ENCODE results near the gene ZNF275. TPM values are rescaled to one million over a fixed set of nuclear protein-coding genes. Genes with fewer than 3 reads are reported as not detected.
"Not testable (repeated sequence)": the region's sequence is repeated elsewhere in the genome, so short reads cannot be mapped to it uniquely, and the experiment has no call there.

ZNF275 gene
- total and polyA plus RNA-seq, 4 donors, result 6.2 to 13.9 (median 8.6) TPM

GRCh38 chrX:153319295-153320046, 14.5 kb upstream of the ZNF275 start:
- no peaks in the 10 kb centered on the region for H3K9me3 ChIP-seq (ENCODE audit: control insufficient read depth in 4 of 4, low read length in 3 of 4)
- no peaks in the 10 kb centered on the region for H3K36me3 ChIP-seq (ENCODE audit: control insufficient read depth in 4 of 4, insufficient read depth in 3 of 4, low read depth in 1 of 4, low read length in 3 of 4)
- no peaks in the 10 kb centered on the region for H3K4me1 ChIP-seq (ENCODE audit: control insufficient read depth in 4 of 4, insufficient read depth in 4 of 4, low read length in 3 of 4)
- no peak overlapping the region for H3K4me3 ChIP-seq (ENCODE audit: low read depth in 1 of 3, low read length in 3 of 3)
- TF ChIP-seq ZBTB33 (IDR thresholded peaks at IDR 0.05) (no peak), RAD21 (IDR thresholded peaks at IDR 0.05) (no peak), TAF1 (conservative IDR thresholded peaks at IDR 0.05) (no peak), GABPA (IDR thresholded peaks at IDR 0.05 in 1 of 2, conservative IDR thresholded peaks at IDR 0.05 in 1 of 2) (no peak), MAX (IDR thresholded peaks at IDR 0.05) (no peak), SP1 (IDR thresholded peaks at IDR 0.05) (no peak), REST (IDR thresholded peaks at IDR 0.05) (no peak), HNF4G (IDR thresholded peaks at IDR 0.05) (no peak), HNF4A (conservative IDR thresholded peaks at IDR 0.05) (no peak), FOXA2 (IDR thresholded peaks at IDR 0.05) (no peak), ATF3 (IDR thresholded peaks at IDR 0.05) (no peak), RXRA (IDR thresholded peaks at IDR 0.05) (no peak), NR2F2 (IDR thresholded peaks at IDR 0.05) (no peak), CTCF (IDR thresholded peaks at IDR 0.05; ENCODE audit: low read depth, low read length, missing input control) (no peak), YY1 (IDR thresholded peaks at IDR 0.05) (no peak), EGR1 (IDR thresholded peaks at IDR 0.05; ENCODE audit: low read depth in 2 of 2) (no peak), FOXA1 (IDR thresholded peaks at IDR 0.05) (no peak), JUND (IDR thresholded peaks at IDR 0.05) (no peak)
- no peaks in the 10 kb centered on the region for H3K27me3 ChIP-seq (ENCODE audit: control insufficient read depth in 4 of 4, insufficient read depth in 4 of 4, low read length in 3 of 4)
- 90% methylated on average over 33 of the region's 33 CpGs for WGBS
- no peak overlapping the region for H3K27ac ChIP-seq (ENCODE audit: low read depth in 1 of 2, low read length in 2 of 2)
- H3K9ac ChIP-seq (ENCODE audit: low read depth in 1 of 2, low read length in 2 of 2), result no peak overlapping the region
- DNase-seq (ENCODE audit: low spot score), result no peak

GRCh38 chrX:153320047-153320443, 13.9 kb upstream of the ZNF275 start:
- not testable (repeated sequence) for H3K9me3 ChIP-seq (ENCODE audit: control insufficient read depth in 4 of 4, low read length in 3 of 4); H3K9ac ChIP-seq (ENCODE audit: low read depth in 1 of 2, low read length in 2 of 2); H3K4me3 ChIP-seq (ENCODE audit: low read depth in 1 of 3, low read length in 3 of 3); H3K27me3 ChIP-seq (ENCODE audit: control insufficient read depth in 4 of 4, insufficient read depth in 4 of 4, low read length in 3 of 4); DNase-seq (ENCODE audit: low spot score); H3K4me1 ChIP-seq (ENCODE audit: control insufficient read depth in 4 of 4, insufficient read depth in 4 of 4, low read length in 3 of 4); H3K27ac ChIP-seq (ENCODE audit: low read depth in 1 of 2, low read length in 2 of 2); H3K36me3 ChIP-seq (ENCODE audit: control insufficient read depth in 4 of 4, insufficient read depth in 3 of 4, low read depth in 1 of 4, low read length in 3 of 4)
- WGBS, result 92% methylated on average over 1 of the region's 1 CpG

Data from liver (tissue), 9 donors.